ENCODE data around the gene PNPLA1. TPM values are rescaled to one million over a fixed set of nuclear protein-coding genes. Genes with fewer than 3 reads are reported as not detected.

Gene PNPLA1
- total RNA-seq, 1 experiment from 2014 or later = 0.17 TPM

DNA sequence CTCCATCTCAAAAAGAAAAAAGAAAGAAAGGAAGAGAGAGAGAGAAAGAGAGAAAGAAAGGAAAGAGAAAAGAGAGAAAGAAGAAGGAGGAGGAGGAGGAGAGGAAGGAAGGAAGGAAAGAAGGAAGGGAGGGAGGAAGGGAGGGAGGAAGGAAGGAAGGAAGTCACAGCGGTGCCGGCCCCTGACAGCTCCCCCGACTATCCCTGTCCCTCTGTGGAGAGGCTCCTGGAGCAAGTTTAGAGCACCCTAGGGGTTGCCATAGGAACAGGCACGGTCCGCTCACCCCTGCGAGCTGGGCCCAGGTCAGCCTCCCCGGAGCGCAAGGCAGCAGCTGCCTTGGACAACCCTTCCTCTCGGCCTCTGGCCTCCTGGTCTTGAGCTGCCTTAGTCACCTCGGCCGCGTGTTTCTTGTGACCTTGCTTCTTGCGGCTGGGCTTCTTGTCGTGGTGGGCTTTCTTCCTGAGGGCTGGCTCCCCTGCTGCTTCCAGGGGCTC is 60.0 kb downstream of the PNPLA1 start:
- CTCF ChIA-PET = interaction anchor here (0.6 kb wide), 1 partner anchor 78 kb away, joined by 15 read pairs; no protein-coding TSS in a partner anchor
- no peaks in the 10 kb centered on the region for H3K27me3 ChIP-seq (ENCODE audit: insufficient read depth, low read depth)

DNA sequence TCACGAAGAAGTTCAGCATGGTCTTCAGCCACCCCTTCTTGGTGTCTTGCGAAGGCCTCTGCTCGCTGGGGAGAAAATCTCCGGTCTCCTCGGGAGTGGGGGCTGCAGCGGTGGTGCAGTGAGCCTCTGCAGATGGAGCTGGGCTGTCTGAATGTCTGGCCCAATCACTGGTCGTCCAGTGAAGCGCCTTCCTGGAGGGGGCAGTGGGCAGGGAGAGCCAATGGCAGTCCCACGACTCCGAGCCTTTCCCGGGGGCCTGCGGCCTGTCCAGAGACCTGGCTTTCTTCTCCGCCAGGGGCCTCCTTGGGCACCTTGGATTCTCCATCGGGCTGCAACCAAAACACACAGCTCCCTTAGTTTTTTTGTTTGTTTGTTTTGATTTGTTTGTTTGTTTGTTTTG is 60.5 kb downstream of the PNPLA1 start:
- Histone ChIP-seq H3K79me2 (ENCODE audit: low read depth) (no peaks in the 10 kb centered on the region), H3F3A (ENCODE audit: insufficient read depth, low read depth) (peaks cover 9% of the 10 kb centered on the region; the same call in 1 of the 2 replicates), H2AFZ (no peak overlapping the region), H3K4me1 (replicated peaks; ENCODE audit: insufficient read depth) (peaks cover 12% of the 10 kb centered on the region), H3K9me3 (ENCODE audit: insufficient read depth, low read depth) (no peaks in the 10 kb centered on the region), H3K27me3 (ENCODE audit: insufficient read depth, low read depth) (no peaks in the 10 kb centered on the region), H4K20me1 (ENCODE audit: insufficient read depth) (no peaks in the 10 kb centered on the region), H3K36me3 (ENCODE audit: low read depth) (no peaks in the 10 kb centered on the region), H3K9me2 (ENCODE audit: insufficient read depth) (no peaks in the 10 kb centered on the region), H3K27ac (no peak overlapping the region), H3K4me2 (no peak overlapping the region), H3K4me3 (no peak overlapping the region)
- TF ChIP-seq CTCF (conservative IDR thresholded peaks at IDR 0.05) = no peak
- ChIA-PET CTCF (interaction anchor here (0.6 kb wide), 1 partner anchor 78 kb away, joined by 15 read pairs; no protein-coding TSS in a partner anchor), POLR2A (ENCODE audit: unreplicated experiment) (no interaction called here)
- no peak for DNase-seq
- intact Hi-C loops (cut with micrococcal nuclease; ENCODE audit: unreplicated experiment) = no loop called here
- no TSS peak for BruUV-seq (replicated peaks)

More for the DNA sequence above, 60.0 kb downstream of the PNPLA1 start:
- BruUV-seq (replicated peaks) = no TSS peak
- Histone ChIP-seq H3K4me1 (replicated peaks; ENCODE audit: insufficient read depth) (peaks cover 6% of the 10 kb centered on the region), H3K9me3 (ENCODE audit: insufficient read depth, low read depth) (no peaks in the 10 kb centered on the region), H2AFZ (no peak overlapping the region), H4K20me1 (ENCODE audit: insufficient read depth) (no peaks in the 10 kb centered on the region), H3K9me2 (ENCODE audit: insufficient read depth) (no peaks in the 10 kb centered on the region), H3K79me2 (ENCODE audit: low read depth) (no peaks in the 10 kb centered on the region), H3K4me2 (no peak overlapping the region), H3K4me3 (no peak overlapping the region), H3K27ac (no peak overlapping the region), H3K36me3 (ENCODE audit: low read depth) (no peaks in the 10 kb centered on the region), H3F3A (ENCODE audit: insufficient read depth, low read depth) (peaks cover 4% of the 10 kb centered on the region; the same call in 1 of the 2 replicates)
- POLR2A ChIA-PET (ENCODE audit: unreplicated experiment) = no interaction called here
- TF ChIP-seq CTCF (conservative IDR thresholded peaks at IDR 0.05) = no peak
- TF ChIP-seq EZH2 (IDR thresholded peaks at IDR 0.05; ENCODE audit: low read depth) = no peak
- intact Hi-C loops (cut with micrococcal nuclease; ENCODE audit: unreplicated experiment) = no loop called here
- no peak for DNase-seq

DNA sequence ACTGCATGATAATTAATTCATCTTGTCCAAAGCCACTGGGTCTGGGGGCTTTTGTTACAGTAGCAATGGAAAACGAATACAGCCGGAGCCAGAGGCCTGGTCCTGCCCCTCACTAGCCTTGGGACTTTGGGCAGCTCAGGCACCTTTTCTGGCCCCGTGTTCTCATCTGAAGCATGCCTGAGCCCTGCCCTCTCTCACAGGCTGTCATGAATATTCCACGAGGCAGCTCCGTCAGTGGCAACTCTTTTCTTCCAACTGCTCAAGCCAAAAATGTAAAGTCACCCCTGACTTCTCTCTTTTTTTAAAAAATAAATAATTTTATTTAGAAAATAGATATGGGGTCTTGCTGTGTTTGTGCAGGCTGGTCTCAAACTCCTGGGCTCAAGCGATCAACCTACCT is 61.5 kb downstream of the PNPLA1 start:
- DNase-seq = no peak
- Histone ChIP-seq H3K9me2 (ENCODE audit: insufficient read depth) (no peaks in the 10 kb centered on the region), H3K4me1 (replicated peaks; ENCODE audit: insufficient read depth) (peaks cover 14% of the 10 kb centered on the region), H3K27me3 (ENCODE audit: insufficient read depth, low read depth) (no peaks in the 10 kb centered on the region), H3F3A (ENCODE audit: insufficient read depth, low read depth) (peaks cover 12% of the 10 kb centered on the region; the same call in 1 of the 2 replicates), H3K4me3 (no peak overlapping the region), H3K9me3 (ENCODE audit: insufficient read depth, low read depth) (no peaks in the 10 kb centered on the region), H3K4me2 (no peak overlapping the region), H3K36me3 (ENCODE audit: low read depth) (no peaks in the 10 kb centered on the region), H2AFZ (no peak overlapping the region), H3K79me2 (ENCODE audit: low read depth) (no peaks in the 10 kb centered on the region), H3K27ac (no peak overlapping the region), H4K20me1 (ENCODE audit: insufficient read depth) (no peaks in the 10 kb centered on the region)
- ChIA-PET CTCF (no interaction called here), POLR2A (ENCODE audit: unreplicated experiment) (no interaction called here)
- no TSS peak for BruUV-seq (replicated peaks)
- TF ChIP-seq CTCF (conservative IDR thresholded peaks at IDR 0.05) (no peak), EZH2 (IDR thresholded peaks at IDR 0.05; ENCODE audit: low read depth) (no peak)
- intact Hi-C loops (cut with micrococcal nuclease; ENCODE audit: unreplicated experiment) = no loop called here
